Mesothelial cell of epicardium (in vitro differentiated cells): Measurements from ENCODE around the gene ASPN. TPM values are rescaled to one million over a fixed set of nuclear protein-coding genes. Genes with fewer than 3 reads are reported as not detected.
A peak's percentile ranks its signal among the peaks of the same experiment; 100 is the strongest.

Source experiments
- DNase-seq, 2 experiments: peaks; one replicate each; pipeline ENCODE4 v3.0.0; 2021; ENCODE audit warnings: low spot score in 2 of 2; ENCODE audit not compliant: unreplicated experiment in 2 of 2
- H3K27ac Mint-ChIP-seq: 2 replicates; pipeline ENCODE4 v1.8.0; 2021; ENCODE audit warnings: mixed read lengths
- H3K27me3 Mint-ChIP-seq: 2 replicates; pipeline ENCODE4 v1.8.0; 2021; ENCODE audit warnings: low read depth, mixed read lengths
- H3K36me3 Mint-ChIP-seq: 2 replicates; pipeline ENCODE4 v1.8.0; 2021; ENCODE audit warnings: mixed read lengths
- H3K4me1 Mint-ChIP-seq: 2 replicates; pipeline ENCODE4 v1.8.0; 2021; ENCODE audit warnings: mixed read lengths
- H3K4me3 Mint-ChIP-seq: 2 replicates; pipeline ENCODE4 v1.8.0; 2021; ENCODE audit warnings: mild to moderate bottlenecking, moderate library complexity, mixed read lengths
- H3K9me3 Mint-ChIP-seq: 2 replicates; pipeline ENCODE4 v1.8.0; 2021; ENCODE audit warnings: mixed read lengths
- total RNA-seq: library from RNA; stranded (reverse); gene quantifications from 3 replicates; pipeline ENCODE4 v1.2.1, GENCODE V29; 2021
- TF ChIP-seq, protein P1 (sequence below): fragments of 200-600 bp; sonication (generic); IDR thresholded peaks from one replicate; pipeline ENCODE4 v1.5.0; 2021; ENCODE audit warnings: antibody characterized with exemption; ENCODE audit not compliant: unreplicated experiment

The ASPN gene
- total RNA-seq, 1 donor from 2014 or later, result 0.63 TPM

DNA sequence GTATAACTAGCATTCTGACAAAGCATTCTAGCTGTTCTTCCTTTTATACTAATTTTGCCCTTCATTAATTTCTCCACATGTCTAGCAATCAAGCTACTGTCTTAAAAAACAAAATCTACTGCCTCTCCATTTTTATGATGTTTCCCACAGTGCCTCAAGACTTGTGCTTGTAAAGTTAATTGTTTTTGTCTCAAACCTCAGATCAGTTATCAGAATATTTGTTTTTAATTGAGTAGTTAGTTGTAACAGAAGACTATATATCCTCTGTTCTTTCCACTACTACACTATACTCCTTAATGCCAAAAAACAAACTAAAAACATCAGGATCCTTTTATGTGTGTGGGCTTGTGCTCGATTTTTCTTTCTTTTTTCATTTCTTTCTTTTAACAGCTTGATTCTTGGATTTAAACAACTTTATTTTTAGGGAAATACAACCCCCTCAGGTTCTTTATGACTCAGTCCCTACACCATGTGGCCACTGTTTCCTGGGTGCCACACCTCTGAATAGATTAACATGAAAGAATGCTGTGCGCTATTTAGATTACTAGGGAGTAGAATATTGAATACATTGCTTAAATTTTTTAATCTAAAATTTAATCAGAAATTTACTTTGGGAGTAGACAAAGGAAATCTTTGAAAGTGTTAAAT, 1.2 kb downstream of the ASPN start:
- Mint-ChIP-seq H3K9me3 (no peaks in the 10 kb centered on the region), H3K4me1 (peaks cover 26% of the 10 kb centered on the region), H3K4me3 (no peak overlapping the region), H3K36me3 (no peaks in the 10 kb centered on the region), H3K27me3 (no peaks in the 10 kb centered on the region), H3K27ac (peak overlapping the region; percentile 36)
- no peak for DNase-seq
- TF ChIP-seq, protein P1, sequence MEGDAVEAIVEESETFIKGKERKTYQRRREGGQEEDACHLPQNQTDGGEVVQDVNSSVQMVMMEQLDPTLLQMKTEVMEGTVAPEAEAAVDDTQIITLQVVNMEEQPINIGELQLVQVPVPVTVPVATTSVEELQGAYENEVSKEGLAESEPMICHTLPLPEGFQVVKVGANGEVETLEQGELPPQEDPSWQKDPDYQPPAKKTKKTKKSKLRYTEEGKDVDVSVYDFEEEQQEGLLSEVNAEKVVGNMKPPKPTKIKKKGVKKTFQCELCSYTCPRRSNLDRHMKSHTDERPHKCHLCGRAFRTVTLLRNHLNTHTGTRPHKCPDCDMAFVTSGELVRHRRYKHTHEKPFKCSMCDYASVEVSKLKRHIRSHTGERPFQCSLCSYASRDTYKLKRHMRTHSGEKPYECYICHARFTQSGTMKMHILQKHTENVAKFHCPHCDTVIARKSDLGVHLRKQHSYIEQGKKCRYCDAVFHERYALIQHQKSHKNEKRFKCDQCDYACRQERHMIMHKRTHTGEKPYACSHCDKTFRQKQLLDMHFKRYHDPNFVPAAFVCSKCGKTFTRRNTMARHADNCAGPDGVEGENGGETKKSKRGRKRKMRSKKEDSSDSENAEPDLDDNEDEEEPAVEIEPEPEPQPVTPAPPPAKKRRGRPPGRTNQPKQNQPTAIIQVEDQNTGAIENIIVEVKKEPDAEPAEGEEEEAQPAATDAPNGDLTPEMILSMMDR, result no peak

- peaks cover 25% of the 10 kb centered on the region for H3K4me1 Mint-ChIP-seq
Measured at GRCh38 chr9:92480291-92480771, 2.0 kb downstream of the ASPN start.

GRCh38 chr9:92479346-92479745, 3.0 kb downstream of the ASPN start:
- no peaks in the 10 kb centered on the region for H3K9me3 Mint-ChIP-seq
- TF ChIP-seq, protein P1, result no peak
- no peaks in the 10 kb centered on the region for H3K27me3 Mint-ChIP-seq
- DNase-seq, result no peak
- no peak overlapping the region for H3K4me3 Mint-ChIP-seq
- H3K27ac Mint-ChIP-seq, result no peak overlapping the region
- H3K4me1 Mint-ChIP-seq, result peaks cover 25% of the 10 kb centered on the region
- no peaks in the 10 kb centered on the region for H3K36me3 Mint-ChIP-seq

More at GRCh38 chr9:92480291-92480771, 2.0 kb downstream of the ASPN start:
- DNase-seq, result no peak
- Mint-ChIP-seq H3K27ac (peak overlapping the region; percentile 36), H3K9me3 (no peaks in the 10 kb centered on the region), H3K4me3 (no peak overlapping the region), H3K27me3 (no peaks in the 10 kb centered on the region), H3K36me3 (no peaks in the 10 kb centered on the region)
- TF ChIP-seq, protein P1, result no peak

GRCh38 chr9:92478783-92479182, 3.5 kb downstream of the ASPN start:
- no peaks in the 10 kb centered on the region for H3K9me3 Mint-ChIP-seq
- H3K4me1 Mint-ChIP-seq, result peaks cover 25% of the 10 kb centered on the region
- no peak overlapping the region for H3K4me3 Mint-ChIP-seq
- H3K27me3 Mint-ChIP-seq, result no peaks in the 10 kb centered on the region
- TF ChIP-seq, protein P1, result no peak
- H3K27ac Mint-ChIP-seq, result no peak overlapping the region
- DNase-seq, result no peak
- no peaks in the 10 kb centered on the region for H3K36me3 Mint-ChIP-seq

DNA sequence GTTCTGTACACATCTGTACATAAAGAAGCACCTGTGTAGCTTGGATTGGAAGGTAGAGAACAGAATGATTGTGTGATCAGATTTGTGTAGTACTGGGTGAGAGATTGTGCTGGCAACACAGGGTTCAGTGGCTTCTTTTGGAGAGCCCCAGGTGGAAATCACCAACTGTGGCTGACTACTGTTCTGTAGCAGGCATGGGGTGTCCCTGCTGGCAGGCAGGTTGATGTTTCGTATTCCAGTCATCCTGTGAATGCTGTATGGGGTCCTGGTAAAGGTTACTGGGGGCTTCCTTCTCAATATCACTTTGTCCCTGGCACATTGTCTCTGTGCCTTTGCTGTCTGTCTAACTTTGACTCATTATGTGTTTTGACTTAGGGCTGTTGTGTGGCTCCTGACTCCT, 5.3 kb downstream of the ASPN start:
- H3K27me3 Mint-ChIP-seq, result no peaks in the 10 kb centered on the region

More for the DNA sequence above, 5.3 kb downstream of the ASPN start:
- no peak overlapping the region for H3K4me3 Mint-ChIP-seq
- H3K27ac Mint-ChIP-seq, result no peak overlapping the region
- no peaks in the 10 kb centered on the region for H3K9me3 Mint-ChIP-seq
- no peak for DNase-seq
- TF ChIP-seq, protein P1, result no peak
- no peaks in the 10 kb centered on the region for H3K36me3 Mint-ChIP-seq
- peaks cover 19% of the 10 kb centered on the region for H3K4me1 Mint-ChIP-seq
